Activated CD4-positive, alpha-beta T cell treated with anti-CD3 and anti-CD28 coated beads, Interleukin-2, amount 50 U/mL, for 48 hours (primary cell): Measurements from ENCODE around the gene NSUN5.
"Not testable (repeated sequence)": the region's sequence is repeated elsewhere in the genome, so short reads cannot be mapped to it uniquely, and the experiment has no call there.

Experiments used
- DNase-seq, 2 experiments: peaks; one replicate each; pipeline ENCODE4 v3.0.0-alpha.2; 2020

The NSUN5 gene

GRCh38 chr7:73308665-73309214 lies at the start of gene NSUN5:
Gene NSUN5, minus strand, starts transcription at chr7:73308826. Its CDS starts 36 bp downstream, at chr7:73308790.
- peak; percentile 91 to 92 for DNase-seq

GRCh38 chr7:73356159-73356558 lies 47.5 kb upstream of the NSUN5 start:
- DNase-seq, result no peak

GRCh38 chr7:73354821-73355220 lies 46.2 kb upstream of the NSUN5 start:
- DNase-seq, result no peak

GRCh38 chr7:73354196-73354595 lies 45.6 kb upstream of the NSUN5 start:
- no peak for DNase-seq

- DNase-seq, result no peak
These were observed 44.6 kb upstream of the NSUN5 start for GRCh38 chr7:73353243-73353642.

GRCh38 chr7:73352784-73353183 lies 44.2 kb upstream of the NSUN5 start:
- no peak for DNase-seq

GRCh38 chr7:73351447-73352167 lies 43.0 kb upstream of the NSUN5 start:
- no peak for DNase-seq

GRCh38 chr7:73350306-73351068 lies 41.9 kb upstream of the NSUN5 start:
- DNase-seq, result no peak

GRCh38 chr7:73349763-73350162 lies 41.1 kb upstream of the NSUN5 start:
- no peak for DNase-seq

GRCh38 chr7:73345951-73346350 lies 37.3 kb upstream of the NSUN5 start:
- DNase-seq, result no peak

- DNase-seq, result no peak
These were observed 36.9 kb upstream of the NSUN5 start for GRCh38 chr7:73345538-73345937.

- no peak for DNase-seq
These were observed 35.2 kb upstream of the NSUN5 start for GRCh38 chr7:73343671-73344380.

- no peak for DNase-seq
These were observed 34.0 kb upstream of the NSUN5 start for GRCh38 chr7:73342645-73343044.

GRCh38 chr7:73341877-73342276 lies 33.3 kb upstream of the NSUN5 start:
- no peak for DNase-seq

GRCh38 chr7:73340514-73340913 lies 31.9 kb upstream of the NSUN5 start:
- no peak for DNase-seq

- no peak for DNase-seq
These were observed 29.7 kb upstream of the NSUN5 start for GRCh38 chr7:73338321-73338720.

- DNase-seq, result no peak
These were observed 23.8 kb upstream of the NSUN5 start for GRCh38 chr7:73332447-73332846.

GRCh38 chr7:73330772-73331171 lies 22.1 kb upstream of the NSUN5 start:
- DNase-seq, result no peak

- no peak for DNase-seq
These were observed 21.4 kb upstream of the NSUN5 start for GRCh38 chr7:73329861-73330581.

GRCh38 chr7:73328696-73329095 lies 20.1 kb upstream of the NSUN5 start:
- no peak for DNase-seq

GRCh38 chr7:73327922-73328321 lies 19.3 kb upstream of the NSUN5 start, which contains the start of the genes FKBP6 and TRIM50:
Gene FKBP6, plus strand, starts transcription at chr7:73328161. Its CDS starts 268 bp downstream, at chr7:73328429.
Gene TRIM50, minus strand, starts transcription at chr7:73328082. Its CDS starts 3,295 bp downstream, at chr7:73324787.
- DNase-seq, result not testable (repeated sequence)

- not testable (repeated sequence) for DNase-seq
These were observed 18.8 kb upstream of the NSUN5 start for GRCh38 chr7:73327449-73327848.
